Stomach (tissue), 9 donors: Measurements from ENCODE around the gene CLDN11. TPM values are rescaled to one million over a fixed set of nuclear protein-coding genes. Genes with fewer than 3 reads are reported as not detected.

ENCODE experiments used
- DNase-seq, 2 donors: peaks; one replicate each; pipeline versions ENCODE4 v3.0.0 to v3.0.0-alpha.2; 2013 to 2019
- H3K27ac ChIP-seq, 5 donors: fragments of 200-600 bp in 4 of 5; sonication (generic) in 4 of 5; one replicate each; pipeline ENCODE4 v1.5.1; 2013 to 2019; ENCODE audit warnings: mild to moderate bottlenecking in 1 of 5, moderate library complexity in 1 of 5
- H3K27me3 ChIP-seq, 3 donors: fragments of 200-600 bp; sonication (generic); one replicate each; pipeline ENCODE4 v1.5.1; 2017 to 2019; ENCODE audit warnings: mixed run types in 1 of 3
- H3K36me3 ChIP-seq, 4 donors: fragments of 200-600 bp; sonication (generic); 1 replicate in 3 of 4; 2 replicates in 1 of 4; pipeline ENCODE4 v1.5.1; 2016 to 2019
- H3K4me1 ChIP-seq, 4 donors: fragments of 200-600 bp; sonication (generic); one replicate each; pipeline ENCODE4 v1.5.1; 2016 to 2019
- H3K4me3 ChIP-seq, 4 donors: fragments of 200-600 bp; sonication (generic) in 3 of 4; one replicate each; pipeline ENCODE4 v1.5.1; 2016 to 2019; ENCODE audit warnings: mild to moderate bottlenecking in 1 of 4
- H3K9me3 ChIP-seq, 4 donors: fragments of 200-600 bp; sonication (generic); one replicate each; pipeline ENCODE4 v1.5.1; 2016 to 2019
- CTCF ChIP-seq, 7 experiments: fragments of 450-650 bp in 4 of 7; fragments of 200-600 bp in 3 of 7; sonication (generic) in 3 of 7; IDR thresholded peaks; one replicate each; pipeline ENCODE4 v1.5.1; 2016 to 2019; ENCODE audit warnings: antibody characterized with exemption in 7 of 7, control low read depth in 2 of 7, mild to moderate bottlenecking in 1 of 7
- EP300 ChIP-seq: sonication (generic); formaldehyde crosslinking; IDR thresholded peaks from one replicate; pipeline ENCODE4 v1.6.1; 2017; ENCODE audit warnings: antibody characterized with exemption
- POLR2A ChIP-seq, 4 donors: fragments of 450-650 bp; IDR thresholded peaks; one replicate each; pipeline ENCODE4 v1.6.1; 2016; ENCODE audit warnings: antibody characterized with exemption in 4 of 4, control low read depth in 2 of 4, mild to moderate bottlenecking in 1 of 4, moderate library complexity in 1 of 4
- POLR2AphosphoS5 ChIP-seq, 3 donors: sonication (generic); formaldehyde crosslinking; IDR thresholded peaks; one replicate each; pipeline ENCODE4 v1.6.1; 2016; ENCODE audit warnings: antibody characterized with exemption in 3 of 3
- WGBS, 5 donors: extraction: QIAGEN DNeasy Blood & Tissue Kit in 3 of 5; methylation state at CpG; one replicate each; pipeline versions ENCODE4 v1.1.5 to v1.1.7; 2013 to 2018; 5-methylcytosine and 5-hydroxymethylcytosine counted together
- intact Hi-C: fragments of 100-400 bp; cut with DNase I; formaldehyde crosslinking; loops from one replicate; pipeline ENCODE4 v1.15.1; 2023; ENCODE audit warnings: low total_unique reads
- polyA plus RNA-seq, 3 donors: library from polyadenylated mRNA; stranded (reverse); fragments of 200-250 nt; gene quantifications; one replicate each; pipeline ENCODE4 v1.2.3, GENCODE V29; 2013
- total RNA-seq, 5 donors: library from RNA; depleted of rRNA; stranded (reverse); fragments of >200 nt; gene quantifications; one replicate each; pipeline versions ENCODE4 v1.1.0 to v1.2.3, GENCODE V29; 2014 to 2016
- donor health status: healthy with polysubstance abuse.
- donor health status: Bipolar disorder and iron deficiency.
- donor health status: healthy.

CLDN11 gene
- total and polyA plus RNA-seq, 8 donors = 1.00 to 13.0 (median 4.3) TPM; not detected in 2

GRCh38 chr3:170397685-170398084, 21.0 kb upstream of the CLDN11 start:
- H3K27ac ChIP-seq = no peak overlapping the region
- H3K9me3 ChIP-seq = no peaks in the 10 kb centered on the region
- intact Hi-C loops = no loop called here
- no peak overlapping the region for H3K4me3 ChIP-seq
- H3K27me3 ChIP-seq = no peaks in the 10 kb centered on the region
- H3K36me3 ChIP-seq = peaks cover 0 to 26% (median 13%) of the 10 kb centered on the region in 4 donors
- DNase-seq = no peak
- no peak for TF ChIP-seq CTCF (IDR thresholded peaks at IDR 0.05)
- TF ChIP-seq POLR2AphosphoS5 (IDR thresholded peaks at IDR 0.05) = no peak
- no peak for TF ChIP-seq EP300
- no peak for TF ChIP-seq POLR2A (IDR thresholded peaks at IDR 0.05)
- no peaks in the 10 kb centered on the region for H3K4me1 ChIP-seq
- 86 to 94% (median 89%) methylated on average over 6 of the region's 6 CpGs for WGBS, 5 donors

- Histone ChIP-seq H3K4me3 (no peak overlapping the region), H3K36me3 (no peaks in the 10 kb centered on the region), H3K4me1 (no peaks in the 10 kb centered on the region), H3K27me3 (no peaks in the 10 kb centered on the region), H3K9me3 (no peaks in the 10 kb centered on the region), H3K27ac (no peak overlapping the region)
- TF ChIP-seq POLR2AphosphoS5 (IDR thresholded peaks at IDR 0.05) (no peak), EP300 (no peak), CTCF (IDR thresholded peaks at IDR 0.05) (no peak), POLR2A (IDR thresholded peaks at IDR 0.05) (no peak)
- intact Hi-C loops = no loop called here
- DNase-seq = no peak
Measured at GRCh38 chr3:170405101-170405500, 13.6 kb upstream of the CLDN11 start.

DNA sequence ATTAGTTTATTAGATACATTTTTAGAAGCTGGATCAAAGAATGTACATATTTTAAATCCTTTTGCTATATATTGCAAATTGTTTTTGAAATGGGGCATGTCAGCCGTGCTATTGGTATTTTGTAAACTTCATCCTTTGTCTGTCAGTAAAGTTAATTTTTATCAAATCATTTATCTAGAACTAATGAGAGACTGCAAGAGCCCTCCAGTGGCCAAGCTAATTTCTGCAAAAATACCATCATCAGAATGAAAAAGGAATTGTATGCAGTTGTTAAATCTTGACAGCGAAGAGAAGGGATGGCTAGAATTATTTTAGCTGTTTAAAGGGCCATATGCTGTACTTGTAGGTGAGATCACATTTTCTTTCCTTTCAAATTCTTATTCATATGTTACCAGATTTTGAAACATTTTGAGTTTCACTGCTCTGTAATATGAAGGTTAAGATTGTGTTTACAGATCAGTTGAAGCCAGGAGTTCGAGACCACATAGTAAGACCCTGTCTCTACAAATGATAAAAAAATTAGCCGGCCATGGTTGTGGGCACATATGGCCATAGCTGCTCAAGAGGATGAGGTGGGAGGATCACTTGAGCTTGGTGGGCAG, 8.1 kb upstream of the CLDN11 start:
- WGBS, 5 donors = 41 to 52% (median 49%) methylated on average over 4 of the region's 4 CpGs
- DNase-seq = peak in 1 of 2 donors; percentile 52
- intact Hi-C loops = loop anchor here (10.0 kb wide), 2 partner anchors 96 to 284 kb away; no protein-coding TSS in a partner anchor

DNA sequence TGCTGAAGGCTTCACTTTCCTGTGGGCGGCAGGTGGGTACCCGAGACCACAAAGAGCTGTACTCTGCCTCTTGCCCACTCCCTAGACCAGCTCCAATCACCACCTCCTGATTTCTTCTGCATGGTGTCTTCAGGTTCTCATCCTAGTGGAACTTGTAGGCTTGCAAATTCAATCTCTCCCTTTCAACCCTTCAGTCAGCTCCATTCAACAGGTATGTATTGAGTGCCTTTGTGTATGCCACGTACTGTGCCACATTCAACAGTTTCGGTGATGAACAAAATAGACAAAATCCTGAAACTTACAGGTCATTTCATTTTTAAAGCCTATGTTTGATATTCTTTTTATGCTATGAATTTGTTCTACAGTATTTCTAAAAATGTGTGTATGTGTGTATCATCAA, 5.4 kb upstream of the CLDN11 start:
- TF ChIP-seq CTCF (IDR thresholded peaks at IDR 0.05) = no peak
- TF ChIP-seq POLR2A (IDR thresholded peaks at IDR 0.05) = no peak
- TF ChIP-seq EP300 = no peak
- no peak for TF ChIP-seq POLR2AphosphoS5 (IDR thresholded peaks at IDR 0.05)
- Histone ChIP-seq H3K27ac (no peak overlapping the region), H3K36me3 (no peaks in the 10 kb centered on the region), H3K27me3 (peaks cover 0 to 21% (median 8%) of the 10 kb centered on the region in 3 donors), H3K9me3 (no peaks in the 10 kb centered on the region), H3K4me3 (no peak overlapping the region), H3K4me1 (peaks cover 2 to 5% (median 3%) of the 10 kb centered on the region in 4 donors)
- DNase-seq = no peak
- intact Hi-C loops = loop anchor here (10.0 kb wide), 2 partner anchors 98 to 282 kb away; no protein-coding TSS in a partner anchor
- 94 to 99% (median 98%) methylated on average over 4 of the region's 4 CpGs for WGBS, 5 donors

More for the DNA sequence above, 8.1 kb upstream of the CLDN11 start:
- TF ChIP-seq POLR2A (IDR thresholded peaks at IDR 0.05) = no peak
- TF ChIP-seq EP300 = no peak
- peak in 5 of 7 experiments; percentile 24 to 54 (median 48) for TF ChIP-seq CTCF (IDR thresholded peaks at IDR 0.05)
- Histone ChIP-seq H3K9me3 (no peaks in the 10 kb centered on the region), H3K4me1 (no peaks in the 10 kb centered on the region), H3K4me3 (no peak overlapping the region), H3K27me3 (no peaks in the 10 kb centered on the region), H3K36me3 (no peaks in the 10 kb centered on the region), H3K27ac (no peak overlapping the region)
